Endothelial cell of umbilical vein (primary cell): ENCODE data around the gene TRRAP. TPM values are rescaled to one million over a fixed set of nuclear protein-coding genes. Genes with fewer than 3 reads are reported as not detected.

Source experiments
- BruUV-seq: library from RNA; stranded (reverse); fragments of 400-500 nt; replicated peaks from 2 replicates; lab custom pipeline; 2021; lab: Mats Ljungman, UMichigan
- CTCF ChIA-PET: fragments of 300-600, 350-600 bp; sonication (Branson Sonifier 250); formaldehyde crosslinking; loops from one replicate; lab custom pipeline; 2021; ENCODE audit warnings: antibody characterized with exemption, inconsistent platforms; lab: Charles Lee
- POLR2A ChIA-PET: fragments of 300-600, 350-600 bp; sonication (Branson Sonifier 250); formaldehyde crosslinking; loops from one replicate; lab custom pipeline; 2021; ENCODE audit warnings: antibody characterized with exemption, inconsistent platforms; lab: Charles Lee
- DNase-seq: peaks from one replicate; pipeline ENCODE4 v3.0.0-alpha.2; 2011; ENCODE audit warnings: low read depth, low spot score
- FAIRE-seq: peaks from 2 replicates; lab custom pipeline; 2011; peaks lifted over from hg19 to GRCh38; lab: Jason Lieb, UNC
- H2AFZ ChIP-seq: 2 replicates; pipeline ENCODE4 v1.6.0; 2012; ENCODE audit warnings: low read depth, low read length, control low read depth, inconsistent platforms
- H3K27ac ChIP-seq: 2 replicates; pipeline ENCODE4 v1.5.1; 2011; ENCODE audit warnings: low read depth, mild to moderate bottlenecking, control low read depth, low read length, moderate library complexity; ENCODE audit not compliant: insufficient read depth
- H3K27me3 ChIP-seq, 2 experiments: 2 replicates each; pipeline versions ENCODE4 v1.6.0 to v1.6.1; 2011; ENCODE audit warnings: low read length in 2 of 2, mixed read lengths in 1 of 2; ENCODE audit not compliant: control insufficient read depth in 2 of 2, insufficient read depth in 2 of 2
- H3K36me3 ChIP-seq, 2 experiments: 2 replicates in 1 of 2; 3 replicates in 1 of 2; pipeline ENCODE4 v1.5.1; 2011; ENCODE audit warnings: low read length in 2 of 2, mild to moderate bottlenecking in 1 of 2, moderate library complexity in 1 of 2; ENCODE audit not compliant: control insufficient read depth in 2 of 2, insufficient read depth in 2 of 2; ENCODE audit errors: extremely low read depth in 1 of 2
- H3K4me1 ChIP-seq: 3 replicates; pipeline ENCODE4 v1.5.1; 2011; ENCODE audit warnings: mild to moderate bottlenecking, low read length; ENCODE audit not compliant: control insufficient read depth, insufficient read depth; ENCODE audit errors: extremely low read depth
- H3K4me2 ChIP-seq: 2 replicates; pipeline ENCODE4 v1.6.1; 2011; ENCODE audit warnings: low read length, control low read depth, mixed read lengths; ENCODE audit not compliant: insufficient read depth
- H3K4me3 ChIP-seq, 3 experiments: fragments of 200-600 bp in 1 of 3; sonication (generic), shearing (Covaris generic) in 1 of 3; replicated peaks in 1 of 3; 2 replicates each; pipeline ENCODE4 v1.5.1; 2011 to 2016; ENCODE audit warnings: control low read depth in 3 of 3, low read length in 3 of 3, mild to moderate bottlenecking in 2 of 3, inconsistent platforms in 1 of 3, low read depth in 1 of 3, moderate library complexity in 1 of 3; ENCODE audit not compliant: insufficient read depth in 1 of 3
- H3K79me2 ChIP-seq: 2 replicates; pipeline ENCODE4 v1.6.0; 2012; ENCODE audit warnings: low read length, inconsistent platforms; ENCODE audit not compliant: control insufficient read depth, insufficient read depth
- H3K9ac ChIP-seq: replicated peaks from 2 replicates; pipeline ENCODE3; 2011; ENCODE audit warnings: low read length, control low read depth; ENCODE audit not compliant: insufficient read depth; ENCODE audit errors: extremely low read depth
- H3K9me1 ChIP-seq: replicated peaks from 3 replicates; pipeline ENCODE4 v1.6.0; 2011; ENCODE audit warnings: mild to moderate bottlenecking, low read length; ENCODE audit not compliant: control insufficient read depth, insufficient read depth; ENCODE audit errors: extremely low read depth
- H3K9me3 ChIP-seq: replicated peaks from 2 replicates; pipeline ENCODE4 v1.5.1; 2012; ENCODE audit warnings: low read length, inconsistent platforms; ENCODE audit not compliant: control insufficient read depth, insufficient read depth
- H4K20me1 ChIP-seq: replicated peaks from 2 replicates; pipeline ENCODE3; 2011; ENCODE audit warnings: mild to moderate bottlenecking, low read length; ENCODE audit not compliant: control insufficient read depth, insufficient read depth; ENCODE audit errors: extremely low read depth
- CTCF ChIP-seq, 2 donors: IDR thresholded peaks; 1 replicate in 1 of 2; 2 replicates in 1 of 2; pipeline ENCODE4 v1.5.1; 2011; ENCODE audit warnings: low read length in 2 of 2, mild to moderate bottlenecking in 2 of 2, moderate library complexity in 2 of 2, control low read depth in 1 of 2, inconsistent platforms in 1 of 2, low read depth in 1 of 2; ENCODE audit not compliant: insufficient read depth in 1 of 2; ENCODE audit errors: extremely low read depth in 1 of 2
- EZH2 ChIP-seq: IDR thresholded peaks from 2 replicates; pipeline ENCODE4 v1.6.1; 2012; ENCODE audit warnings: borderline replicate concordance, low read depth, mild to moderate bottlenecking, moderate library complexity, low read length, inconsistent platforms; ENCODE audit not compliant: severe bottlenecking
- FOS ChIP-seq: IDR thresholded peaks from 2 replicates; pipeline ENCODE4 v1.6.1; 2011; ENCODE audit warnings: mild to moderate bottlenecking, low read length, moderate library complexity, borderline replicate concordance; ENCODE audit not compliant: insufficient read depth
- GATA2 ChIP-seq: IDR thresholded peaks from 2 replicates; pipeline ENCODE4 v1.7.0; 2011; ENCODE audit warnings: low read depth, mild to moderate bottlenecking, moderate library complexity, mixed read lengths, low read length; ENCODE audit not compliant: insufficient read length, insufficient read depth
- JUN ChIP-seq: IDR thresholded peaks from 2 replicates; pipeline ENCODE4 v1.6.1; 2011; ENCODE audit warnings: borderline replicate concordance, low read depth; ENCODE audit not compliant: insufficient read length, insufficient read depth
- MAX ChIP-seq: IDR thresholded peaks from 2 replicates; pipeline ENCODE4 v1.6.1; 2011; ENCODE audit not compliant: insufficient read depth, insufficient read length
- MYC ChIP-seq: IDR thresholded peaks from one replicate; pipeline ENCODE4 v1.6.1; 2011; ENCODE audit warnings: mild to moderate bottlenecking, low read depth, low read length
- POLR2A ChIP-seq: IDR thresholded peaks from 2 replicates; pipeline ENCODE4 v1.6.1; 2012; ENCODE audit warnings: low read depth, mild to moderate bottlenecking, control low read depth, low read length
- POLR2AphosphoS5 ChIP-seq: IDR thresholded peaks from 2 replicates; pipeline ENCODE4 v1.6.1; 2012; ENCODE audit warnings: low read depth, mild to moderate bottlenecking, control low read depth, low read length, moderate library complexity; ENCODE audit not compliant: insufficient read depth
- dilution Hi-C: fragments of 300-500 bp; cut with MboI; formaldehyde crosslinking; loops from one replicate; pipeline ENCODE4 v1.15.0; 2019; ENCODE audit warnings: low sequenced_read_pairs; ENCODE audit not compliant: extremely low pct_ligation_motif_present
- intact Hi-C: fragments of 100-400 bp; cut with micrococcal nuclease; formaldehyde crosslinking; loops from one replicate; pipeline ENCODE4 v1.10.0; 2022
- polyA plus RNA-seq, 4 experiments: library from polyadenylated mRNA; depleted of rRNA in 3 of 4; stranded (reverse) in 3 of 4; unstranded in 1 of 4; fragments of >200 nt; gene quantifications; 2 replicates each; pipeline versions ENCODE4 v1.2.1 to v1.2.3, GENCODE V29; 2011 to 2012; ENCODE audit warnings: missing spikeins in 1 of 4
- total RNA-seq: library from RNA; stranded (reverse); gene quantifications from 2 replicates; pipeline ENCODE4 v1.2.3, GENCODE V29; 2021

Gene TRRAP
- total and polyA plus RNA-seq, 2 donors (not counting 3 experiments of a cell fraction or from before 2014, with no cell fraction given): 21.8 to 45.8 TPM

DNA sequence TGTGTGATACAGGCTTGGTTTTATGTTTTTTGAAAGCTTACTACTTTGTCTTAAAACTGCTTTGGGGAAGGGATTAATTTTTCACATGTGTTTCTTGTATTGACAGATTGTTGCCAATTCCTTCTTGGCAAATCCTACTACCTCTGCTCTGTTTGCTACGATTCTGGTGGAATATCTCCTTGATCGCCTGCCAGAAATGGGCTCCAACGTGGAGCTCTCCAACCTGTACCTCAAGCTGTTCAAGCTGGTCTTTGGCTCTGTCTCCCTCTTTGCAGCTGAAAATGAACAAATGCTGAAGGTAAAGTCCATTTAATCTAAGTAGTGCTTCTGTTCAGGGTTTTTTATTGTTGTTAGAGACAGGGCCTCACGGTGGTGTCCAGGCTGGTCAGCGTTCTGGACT is 33.6 kb downstream of the TRRAP start:
- dilution Hi-C loops (no loop called here), intact Hi-C loops (no loop called here)
- TF ChIP-seq FOS: no peak
- no peak for TF ChIP-seq MAX
- no peak for TF ChIP-seq POLR2AphosphoS5
- no peak for TF ChIP-seq JUN
- no peak for TF ChIP-seq CTCF (IDR thresholded peaks at IDR 0.05; ENCODE audit: extremely low read depth in 1 of 2, insufficient read depth in 1 of 2, low read depth in 1 of 2, low read length in 2 of 2)
- TF ChIP-seq EZH2: no peak
- TF ChIP-seq POLR2A: no peak
- no peak for TF ChIP-seq GATA2
- TF ChIP-seq MYC: no peak
- Histone ChIP-seq H3K9ac (no peak overlapping the region), H3K27me3 (no peaks in the 10 kb centered on the region), H3K4me1 (no peaks in the 10 kb centered on the region), H2AFZ (no peak overlapping the region), H3K9me3 (no peaks in the 10 kb centered on the region), H3K79me2 (no peaks in the 10 kb centered on the region), H3K9me1 (no peaks in the 10 kb centered on the region), H3K27ac (no peak overlapping the region), H4K20me1 (no peaks in the 10 kb centered on the region), H3K36me3 (peaks cover 20 to 43% of the 10 kb centered on the region in 2 experiments), H3K4me3 (no peak overlapping the region), H3K4me2 (no peak overlapping the region)
- FAIRE-seq: no peak
- BruUV-seq: no TSS peak
- DNase-seq: no peak
- ChIA-PET CTCF (no interaction called here), POLR2A (no interaction called here)
